Left ventricle myocardium inferior (tissue), 1 donor: ENCODE data around the gene EPHB3. TPM values are rescaled to one million over a fixed set of nuclear protein-coding genes. Genes with fewer than 3 reads are reported as not detected.

Source experiments
- DNase-seq: peaks from one replicate; pipeline ENCODE4 v3.0.0-alpha.2; 2020
- H3K27ac ChIP-seq: fragments of 200-600 bp; replicated peaks from 2 replicates; pipeline ENCODE4 v1.8.0; 2021
- H3K27me3 ChIP-seq: fragments of 200-600 bp; 2 replicates; pipeline ENCODE4 v1.8.0; 2021; ENCODE audit warnings: low read depth
- H3K36me3 ChIP-seq: fragments of 200-600 bp; 2 replicates; pipeline ENCODE4 v1.8.0; 2021
- H3K4me1 ChIP-seq: fragments of 200-600 bp; 2 replicates; pipeline ENCODE4 v1.8.0; 2021
- H3K4me3 ChIP-seq: fragments of 200-600 bp; 2 replicates; pipeline ENCODE4 v1.8.0; 2021; ENCODE audit warnings: mild to moderate bottlenecking, moderate library complexity
- H3K9me3 ChIP-seq: fragments of 200-600 bp; replicated peaks from 2 replicates; pipeline ENCODE4 v1.8.0; 2021
- CTCF ChIP-seq: fragments of 200-600 bp; IDR thresholded peaks from 2 replicates; pipeline ENCODE4 v1.8.0; 2021; ENCODE audit warnings: antibody characterized with exemption, mild to moderate bottlenecking, borderline replicate concordance
- intact Hi-C: fragments of 100-400 bp; cut with micrococcal nuclease; formaldehyde crosslinking; loops from one replicate; pipeline ENCODE4 v1.11.0; 2022
- total RNA-seq: library from RNA; stranded (reverse); fragmentation: NEBNext Ultra II Directional; extraction: Animal tissue kit (Norgen Biotek cat#: 25700); gene quantifications from one replicate; pipeline ENCODE4 v1.2.1, GENCODE V29; 2021
- donor health status: DM: no; HTN: yes; CAD: no; lungs with severe emphysema.

EPHB3 gene
- total RNA-seq, 1 donor from 2014 or later: 5.0 TPM

GRCh38 chr3:184524981-184525336, 36.6 kb upstream of the EPHB3 start:
- no peak for TF ChIP-seq CTCF
- H3K9me3 ChIP-seq: no peaks in the 10 kb centered on the region
- intact Hi-C loops: no loop called here
- no peaks in the 10 kb centered on the region for H3K36me3 ChIP-seq
- H3K4me1 ChIP-seq: peaks cover 18% of the 10 kb centered on the region
- H3K27ac ChIP-seq: peak overlapping the region; percentile 57
- H3K4me3 ChIP-seq: peak overlapping the region; percentile 67
- H3K27me3 ChIP-seq: peaks cover 99% of the 10 kb centered on the region
- DNase-seq: no peak

- Histone ChIP-seq H3K4me1 (peaks cover 18% of the 10 kb centered on the region), H3K36me3 (no peaks in the 10 kb centered on the region), H3K4me3 (peak overlapping the region; percentile 67), H3K9me3 (no peaks in the 10 kb centered on the region), H3K27ac (peak overlapping the region; percentile 57), H3K27me3 (peaks cover 98% of the 10 kb centered on the region)
- DNase-seq: no peak
- no peak for TF ChIP-seq CTCF
- intact Hi-C loops: no loop called here
These were observed 36.1 kb upstream of the EPHB3 start for GRCh38 chr3:184525337-184526087.

- peak overlapping the region; percentile 67 for H3K4me3 ChIP-seq
- TF ChIP-seq CTCF: no peak
- peaks cover 98% of the 10 kb centered on the region for H3K27me3 ChIP-seq
- no peak overlapping the region for H3K27ac ChIP-seq
- peaks cover 18% of the 10 kb centered on the region for H3K4me1 ChIP-seq
- intact Hi-C loops: no loop called here
- no peaks in the 10 kb centered on the region for H3K36me3 ChIP-seq
- H3K9me3 ChIP-seq: no peaks in the 10 kb centered on the region
- DNase-seq: no peak
These were observed 35.5 kb upstream of the EPHB3 start for GRCh38 chr3:184526088-184526433.

- intact Hi-C loops: no loop called here
- peaks cover 3% of the 10 kb centered on the region for H3K4me1 ChIP-seq
- TF ChIP-seq CTCF: no peak
- H3K9me3 ChIP-seq: no peaks in the 10 kb centered on the region
- H3K27ac ChIP-seq: no peak overlapping the region
- H3K27me3 ChIP-seq: peaks cover 95% of the 10 kb centered on the region
- no peak overlapping the region for H3K4me3 ChIP-seq
- no peaks in the 10 kb centered on the region for H3K36me3 ChIP-seq
- no peak for DNase-seq
These were observed 29.8 kb upstream of the EPHB3 start for GRCh38 chr3:184531626-184532280.

- DNase-seq: no peak
- intact Hi-C loops: no loop called here
- peaks cover 89% of the 10 kb centered on the region for H3K27me3 ChIP-seq
These were observed 28.4 kb upstream of the EPHB3 start for GRCh38 chr3:184532940-184533732.

More at GRCh38 chr3:184532940-184533732, 28.4 kb upstream of the EPHB3 start:
- Histone ChIP-seq H3K36me3 (no peaks in the 10 kb centered on the region), H3K4me3 (no peak overlapping the region), H3K27ac (no peak overlapping the region), H3K9me3 (no peaks in the 10 kb centered on the region), H3K4me1 (peaks cover 3% of the 10 kb centered on the region)
- no peak for TF ChIP-seq CTCF
